Activated CD8-positive, alpha-beta memory T cell treated with anti-CD3 and anti-CD28 coated beads for 24 hours (primary cell): ENCODE results near the gene NIPAL3.

ENCODE experiments used
- DNase-seq: peaks from one replicate; pipeline ENCODE4 v3.0.0-alpha.2; 2020

Gene NIPAL3

GRCh38 chr1:24415334-24415909 lies at the start of gene NIPAL3:
TSS of gene NIPAL3 (plus strand) at chr1:24415802. CDS start at chr1:24419548, 3,746 bp downstream.
- DNase-seq, result peak; percentile 97

DNA sequence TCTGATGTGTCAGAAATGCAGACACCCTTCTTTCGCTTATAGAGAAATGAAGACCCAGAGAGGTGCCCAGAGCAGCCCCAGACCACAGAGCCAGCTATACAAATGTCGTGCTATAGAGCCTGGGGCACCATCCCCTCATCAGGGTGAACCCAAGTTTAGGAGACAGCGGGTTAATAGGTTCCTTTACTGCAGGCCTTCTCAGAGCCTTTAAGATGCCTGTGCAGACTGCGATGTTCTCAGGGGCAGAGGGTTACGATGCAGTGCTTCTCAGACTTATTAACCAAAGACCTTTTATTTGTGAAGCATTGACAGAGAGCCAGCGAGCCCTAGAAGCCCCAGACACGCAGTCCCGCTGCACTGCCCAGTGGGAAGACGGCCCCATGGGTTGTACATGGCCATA lies 48.9 kb upstream of the NIPAL3 start:
- DNase-seq, result no peak

DNA sequence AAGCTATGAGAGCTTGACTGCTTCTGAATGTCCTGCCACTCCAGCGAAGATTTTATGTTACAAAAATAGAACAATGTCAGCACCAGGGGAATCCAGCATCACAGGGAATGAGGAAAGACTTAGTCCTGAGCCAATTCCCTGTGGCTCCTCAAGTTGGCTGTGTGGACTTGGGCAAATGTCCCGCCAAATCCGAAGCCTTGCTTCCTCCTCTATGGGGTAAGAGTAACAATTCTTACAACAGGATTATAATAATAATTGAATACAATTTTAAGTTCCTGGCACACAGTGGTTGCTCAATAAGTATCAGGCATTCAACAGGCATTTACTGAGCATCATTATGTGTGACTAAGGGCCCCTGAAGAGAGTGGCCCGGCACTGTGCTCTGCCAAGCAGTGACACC lies 46.4 kb upstream of the NIPAL3 start:
- DNase-seq, result no peak

- DNase-seq, result no peak
Measured at GRCh38 chr1:24369801-24370200, 45.8 kb upstream of the NIPAL3 start.

GRCh38 chr1:24373044-24373443 lies 42.6 kb upstream of the NIPAL3 start:
- DNase-seq, result peak; percentile 48

- no peak for DNase-seq
Measured at GRCh38 chr1:24373710-24374109, 41.9 kb upstream of the NIPAL3 start.

DNA sequence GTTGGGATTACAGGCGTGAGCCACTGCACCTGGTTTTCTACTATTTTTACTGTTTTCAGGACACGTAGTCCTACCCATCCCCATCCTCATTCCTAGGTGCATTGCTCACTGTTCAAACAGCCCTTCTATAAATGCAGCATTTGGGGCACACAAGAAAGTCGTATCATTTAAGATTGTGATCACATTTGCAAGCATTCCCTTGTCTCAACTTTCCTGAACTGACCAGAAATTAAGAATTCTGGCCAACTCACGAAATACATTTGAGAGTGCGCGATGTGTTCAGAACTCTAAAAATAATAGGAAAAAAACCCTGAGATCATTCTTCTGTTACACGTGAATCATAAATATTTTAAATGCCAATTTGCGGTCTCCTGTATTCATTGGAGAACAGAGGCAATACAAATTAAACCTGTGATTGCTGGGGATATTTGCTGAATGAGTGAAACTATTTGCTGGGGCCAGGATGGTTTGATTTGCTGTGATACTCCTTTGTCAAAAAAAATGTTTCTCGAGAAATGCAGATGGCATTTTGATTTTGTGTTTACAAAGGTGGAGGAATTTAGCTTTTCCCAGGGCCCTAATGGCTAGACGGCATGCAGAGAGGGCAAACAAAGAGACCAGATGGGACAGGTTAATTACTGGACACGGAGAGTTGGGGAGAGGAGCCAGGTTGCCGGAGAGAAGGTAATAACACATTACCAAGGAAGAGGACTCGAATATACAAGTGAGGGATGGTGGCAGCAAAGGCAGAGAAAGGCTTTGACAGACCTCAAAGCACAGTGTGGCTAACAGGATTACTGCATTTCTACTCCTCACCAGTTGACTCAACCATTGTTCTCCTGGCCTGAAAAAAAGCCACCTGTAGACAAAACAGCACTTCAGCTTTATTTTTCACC lies 40.5 kb upstream of the NIPAL3 start:
- DNase-seq, result peak; percentile 19

- DNase-seq, result no peak
Measured at GRCh38 chr1:24379733-24380315, 35.8 kb upstream of the NIPAL3 start.

- DNase-seq, result no peak
Measured at GRCh38 chr1:24380508-24380907, 35.1 kb upstream of the NIPAL3 start.

DNA sequence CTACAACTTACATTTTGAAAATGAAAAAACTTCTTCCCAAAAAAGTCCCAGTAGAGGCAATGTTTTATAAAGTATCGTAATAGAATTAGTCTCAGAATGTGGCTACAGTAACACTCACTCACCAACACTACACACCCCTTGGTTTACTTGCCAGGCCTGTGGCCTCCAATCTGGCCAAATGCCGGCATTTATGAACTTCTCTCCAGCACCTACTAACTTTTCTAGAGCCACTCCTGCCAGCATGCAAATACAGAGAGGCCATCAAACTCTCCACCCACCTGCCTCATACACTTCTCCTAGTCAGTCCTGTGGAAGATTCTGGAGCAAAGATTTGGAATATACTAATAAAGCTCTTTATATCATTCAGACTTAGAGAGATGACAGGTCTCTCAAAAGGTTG lies 34.3 kb upstream of the NIPAL3 start:
- no peak for DNase-seq

GRCh38 chr1:24382165-24382577 lies 33.4 kb upstream of the NIPAL3 start:
- DNase-seq, result no peak

DNA sequence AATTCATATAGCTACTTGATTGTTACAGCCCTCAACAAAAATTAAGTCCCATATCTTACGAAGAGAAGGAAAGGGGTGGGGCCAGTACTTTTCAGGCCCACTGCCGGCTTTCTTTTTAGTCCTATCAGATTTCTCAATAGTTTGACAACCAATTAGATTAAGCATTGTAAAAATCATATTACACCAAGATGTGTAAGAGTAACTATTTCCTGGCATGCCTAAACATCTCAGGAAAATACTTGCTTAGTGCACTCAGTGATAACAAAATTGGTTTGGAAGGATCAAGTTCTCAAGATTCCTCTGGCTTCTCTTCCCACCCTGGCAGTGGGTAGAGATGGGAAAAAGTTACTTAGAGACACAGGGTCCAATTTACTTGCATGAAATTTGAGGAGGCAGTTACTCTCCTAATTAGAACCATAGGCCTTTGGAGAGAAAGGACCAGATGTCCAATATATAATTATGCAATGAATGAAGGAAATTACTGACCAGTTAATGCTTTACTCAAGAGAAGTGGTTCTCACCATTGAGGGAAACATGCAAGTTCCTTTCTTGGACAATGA lies 32.1 kb upstream of the NIPAL3 start:
- DNase-seq, result no peak

GRCh38 chr1:24384251-24385090 lies 31.1 kb upstream of the NIPAL3 start:
- peak; percentile 71 for DNase-seq

GRCh38 chr1:24385160-24385940 lies 30.3 kb upstream of the NIPAL3 start:
- DNase-seq, result no peak

GRCh38 chr1:24386241-24386640 lies 29.4 kb upstream of the NIPAL3 start:
- no peak for DNase-seq

DNA sequence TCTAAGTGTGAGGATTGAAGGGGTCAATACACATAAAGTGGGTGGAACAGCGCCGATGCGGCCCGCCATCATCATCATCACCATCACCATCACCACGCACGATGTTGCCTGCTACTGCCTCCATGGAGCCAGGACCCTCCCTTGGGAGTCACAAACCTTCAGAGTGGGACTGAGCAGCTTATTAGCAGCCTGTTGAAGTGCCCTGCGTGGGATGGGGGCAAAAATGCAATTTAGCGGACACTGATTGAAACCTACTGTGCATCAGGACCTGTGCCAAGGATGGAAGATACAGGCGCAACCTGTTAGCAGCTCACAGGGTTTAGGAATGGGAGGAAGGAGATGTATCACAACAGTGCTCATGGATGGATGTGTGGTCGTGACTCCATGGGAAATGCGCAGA lies 28.7 kb upstream of the NIPAL3 start:
- DNase-seq, result no peak

DNA sequence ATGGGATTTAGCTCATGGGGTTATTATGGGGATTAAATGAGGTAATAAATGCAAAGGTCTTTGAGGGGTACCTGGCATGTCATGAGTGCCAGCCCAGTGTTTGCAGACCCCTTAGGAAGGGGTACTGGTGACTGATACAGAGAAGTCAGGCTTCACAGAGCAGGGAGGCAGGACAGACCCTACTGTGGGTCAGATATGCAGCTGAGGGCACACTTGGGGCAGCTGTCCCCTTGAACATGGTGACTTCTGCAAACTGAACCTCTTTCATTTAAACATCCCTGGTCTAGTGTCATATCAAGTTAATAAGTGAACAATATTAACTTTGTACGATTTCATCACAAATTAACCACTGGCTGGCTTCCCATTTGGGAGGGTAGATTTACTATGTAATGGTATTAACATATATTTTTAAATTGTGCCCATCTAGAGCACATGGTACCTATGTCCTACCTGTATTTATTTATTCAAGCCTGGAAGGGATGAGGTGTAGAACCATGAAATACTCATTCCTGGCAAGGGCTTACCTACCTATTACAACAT lies 27.9 kb upstream of the NIPAL3 start:
- no peak for DNase-seq

DNA sequence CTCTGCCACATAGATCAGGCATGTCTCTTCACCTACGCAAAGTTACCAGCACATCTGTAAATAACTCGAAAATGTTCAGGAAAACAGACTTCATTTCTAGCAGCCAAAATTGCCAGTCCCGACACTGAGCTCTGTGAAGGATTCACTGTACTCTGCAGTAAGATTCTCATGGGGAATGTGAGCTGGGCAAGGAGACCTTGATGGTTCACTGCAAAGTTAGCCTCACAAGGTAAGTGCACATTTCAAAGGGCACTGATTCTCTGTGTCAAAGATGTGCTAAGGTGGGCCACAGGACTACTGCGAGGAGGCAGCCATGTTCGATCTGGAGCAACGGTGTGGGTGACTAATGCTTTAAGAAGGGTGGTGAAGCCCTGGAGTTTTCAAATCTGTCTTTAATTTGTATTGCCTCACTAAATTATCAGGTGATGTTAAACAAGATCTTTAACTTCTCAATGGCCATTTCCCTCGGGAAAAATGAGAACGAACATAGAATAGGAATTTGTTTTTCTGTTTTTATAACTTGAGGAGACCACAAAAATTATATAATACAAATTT lies 27.2 kb upstream of the NIPAL3 start:
- no peak for DNase-seq

- DNase-seq, result no peak
Measured at GRCh38 chr1:24389231-24389678, 26.3 kb upstream of the NIPAL3 start.

GRCh38 chr1:24390924-24391782 lies 24.4 kb upstream of the NIPAL3 start:
- DNase-seq, result peak; percentile 80
